ENCODE results near the gene SNRNP200. TPM values are rescaled to one million over a fixed set of nuclear protein-coding genes. Genes with fewer than 3 reads are reported as not detected.
"Not testable (repeated sequence)": the region's sequence is repeated elsewhere in the genome, so short reads cannot be mapped to it uniquely, and the experiment has no call there.

Gene SNRNP200
- total RNA-seq, 1 donor from 2014 or later = 192 TPM

- Mint-ChIP-seq H3K36me3 (ENCODE audit: low read depth) (peaks cover 32% of the 10 kb centered on the region), H3K4me3 (peak overlapping the region; percentile 96), H3K27ac (peak overlapping the region; percentile 74), H3K9me3 (no peaks in the 10 kb centered on the region), H3K27me3 (ENCODE audit: insufficient read depth) (no peaks in the 10 kb centered on the region), H3K4me1 (ENCODE audit: low read depth) (peaks cover 40% of the 10 kb centered on the region)
- DNase-seq (ENCODE audit: low spot score) = no peak
- intact Hi-C loops (cut with micrococcal nuclease) = loop anchor here (5.0 kb wide), 4 partner anchors 148 to 477 kb away; partner anchors contain the start of genes ADRA2B, ANKRD36C, KANSL3 and LMAN2L
These were observed 40.0 kb downstream of the SNRNP200 start for GRCh38 chr2:96265349-96265839.

DNA sequence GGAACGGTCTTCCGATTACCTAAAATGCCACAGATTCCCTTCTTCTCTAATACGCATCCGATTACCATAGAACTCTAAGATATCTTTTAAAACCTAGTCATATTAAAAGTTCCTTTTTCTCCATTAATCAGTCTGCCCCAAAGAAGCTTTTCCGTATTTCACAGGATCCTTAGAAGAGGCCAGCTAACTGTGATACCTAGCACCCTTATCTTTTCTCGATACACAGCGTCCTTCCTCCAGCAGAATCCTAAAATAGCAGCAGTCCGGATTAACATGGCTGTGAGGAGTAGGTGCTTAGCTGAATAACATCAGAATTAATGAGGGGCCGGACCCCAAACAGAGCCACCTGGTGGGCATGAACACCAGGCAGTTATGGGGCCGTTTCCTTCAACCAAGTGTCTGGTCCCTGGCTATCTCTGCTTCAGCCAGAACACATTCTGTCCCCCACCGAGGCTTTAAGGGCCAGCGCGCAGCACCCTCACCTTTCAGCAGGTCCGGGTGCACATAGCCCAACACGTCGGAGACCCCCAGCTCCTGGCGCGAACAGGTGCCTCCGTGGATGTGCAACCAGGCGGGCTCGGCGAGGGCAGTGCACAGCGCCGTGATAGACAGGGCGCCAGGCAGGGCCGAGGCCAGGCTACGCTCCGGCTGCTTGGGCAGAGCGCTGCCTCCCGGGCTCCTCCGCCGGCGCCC is 40.5 kb downstream of the SNRNP200 start:
- Mint-ChIP-seq H3K36me3 (ENCODE audit: low read depth) (peaks cover 28% of the 10 kb centered on the region), H3K27me3 (ENCODE audit: insufficient read depth) (no peaks in the 10 kb centered on the region), H3K4me1 (ENCODE audit: low read depth) (peaks cover 44% of the 10 kb centered on the region), H3K27ac (peak overlapping the region; percentile 64), H3K4me3 (peak overlapping the region; percentile 86), H3K9me3 (no peaks in the 10 kb centered on the region)
- intact Hi-C loops (cut with micrococcal nuclease) = loop anchor here (1.0 to 5.0 kb wide), 5 partner anchors 9 to 477 kb away; partner anchors contain the start of genes ADRA2B, ANKRD36C, KANSL3 and LMAN2L
- peak; percentile 7 for DNase-seq (ENCODE audit: low spot score)

DNA sequence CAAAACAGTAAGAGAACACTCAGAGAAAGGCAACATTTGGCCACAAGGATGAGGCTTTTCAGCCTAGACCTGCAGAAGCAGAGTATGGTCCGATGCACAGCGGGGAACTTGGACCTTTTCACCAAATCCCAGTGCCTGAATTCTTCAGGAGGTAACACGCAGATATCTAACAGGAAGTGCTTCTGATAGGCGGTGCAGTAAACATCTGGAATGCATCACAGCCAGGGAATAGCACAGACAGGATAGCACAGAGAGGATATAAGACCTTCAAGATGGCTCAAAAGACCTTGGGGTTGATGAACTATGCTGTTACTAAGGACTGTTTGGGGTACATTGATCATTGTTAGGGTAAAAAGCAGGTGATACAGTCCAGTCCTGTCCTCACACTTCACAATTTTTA is 41.3 kb downstream of the SNRNP200 start:
- no peaks in the 10 kb centered on the region for H3K9me3 Mint-ChIP-seq
- peaks cover 47% of the 10 kb centered on the region for H3K4me1 Mint-ChIP-seq (ENCODE audit: low read depth)
- H3K36me3 Mint-ChIP-seq (ENCODE audit: low read depth) = peaks cover 26% of the 10 kb centered on the region
- intact Hi-C loops (cut with micrococcal nuclease) = loop anchor here (1.0 kb wide), 1 partner anchor 8 kb away; no protein-coding TSS in a partner anchor
- no peak for DNase-seq (ENCODE audit: low spot score)
- peak overlapping the region; percentile 56 for H3K27ac Mint-ChIP-seq
- no peaks in the 10 kb centered on the region for H3K27me3 Mint-ChIP-seq (ENCODE audit: insufficient read depth)
- peak overlapping the region; percentile 86 for H3K4me3 Mint-ChIP-seq

- Mint-ChIP-seq H3K27ac (no peak overlapping the region), H3K36me3 (ENCODE audit: low read depth) (peaks cover 16% of the 10 kb centered on the region)
These were observed 43.0 kb downstream of the SNRNP200 start for GRCh38 chr2:96262306-96262705.

GRCh38 chr2:96261328-96262003 is 43.9 kb downstream of the SNRNP200 start:
- peaks cover 48% of the 10 kb centered on the region for H3K4me1 Mint-ChIP-seq (ENCODE audit: low read depth)
- DNase-seq (ENCODE audit: low spot score) = no peak
- H3K9me3 Mint-ChIP-seq = no peaks in the 10 kb centered on the region
- H3K27me3 Mint-ChIP-seq (ENCODE audit: insufficient read depth) = no peaks in the 10 kb centered on the region
- no peak overlapping the region for H3K4me3 Mint-ChIP-seq
- peaks cover 18% of the 10 kb centered on the region for H3K36me3 Mint-ChIP-seq (ENCODE audit: low read depth)
- no peak overlapping the region for H3K27ac Mint-ChIP-seq
- intact Hi-C loops (cut with micrococcal nuclease) = no loop called here

More at GRCh38 chr2:96262306-96262705, 43.0 kb downstream of the SNRNP200 start:
- no peak overlapping the region for H3K4me3 Mint-ChIP-seq
- H3K9me3 Mint-ChIP-seq = no peaks in the 10 kb centered on the region
- intact Hi-C loops (cut with micrococcal nuclease) = no loop called here
- no peak for DNase-seq (ENCODE audit: low spot score)
- H3K4me1 Mint-ChIP-seq (ENCODE audit: low read depth) = peaks cover 43% of the 10 kb centered on the region
- no peaks in the 10 kb centered on the region for H3K27me3 Mint-ChIP-seq (ENCODE audit: insufficient read depth)

GRCh38 chr2:96260387-96261260 is 44.7 kb downstream of the SNRNP200 start:
- Mint-ChIP-seq H3K27ac (peak overlapping the region; percentile 84), H3K4me3 (no peak overlapping the region), H3K36me3 (ENCODE audit: low read depth) (peaks cover 18% of the 10 kb centered on the region), H3K27me3 (ENCODE audit: insufficient read depth) (no peaks in the 10 kb centered on the region), H3K4me1 (ENCODE audit: low read depth) (peaks cover 49% of the 10 kb centered on the region), H3K9me3 (no peaks in the 10 kb centered on the region)
- intact Hi-C loops (cut with micrococcal nuclease) = no loop called here
- DNase-seq (ENCODE audit: low spot score) = peak; percentile 15

DNA sequence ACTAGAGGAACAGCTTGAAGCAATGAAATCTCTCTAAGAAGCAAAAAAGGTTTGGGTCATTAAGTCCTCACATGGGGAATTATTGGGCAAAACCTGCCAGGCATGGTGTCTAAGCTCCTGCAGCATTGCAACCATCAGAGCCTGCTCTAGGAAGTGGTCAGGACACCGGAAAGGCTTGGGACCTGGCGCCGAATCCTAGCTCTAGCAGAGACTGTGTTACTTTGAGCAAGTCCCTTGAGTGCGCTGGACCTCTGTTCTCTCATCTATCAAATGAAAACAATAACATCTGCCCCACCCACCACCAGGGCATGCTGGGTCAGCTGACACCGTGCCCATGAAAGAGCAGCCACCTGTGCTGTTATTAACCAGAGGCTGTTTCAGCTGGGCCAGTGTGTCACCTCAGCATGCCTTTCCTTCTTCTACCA is 45.8 kb downstream of the SNRNP200 start:
- Mint-ChIP-seq H3K36me3 (ENCODE audit: low read depth) (peaks cover 21% of the 10 kb centered on the region), H3K9me3 (no peaks in the 10 kb centered on the region), H3K4me1 (ENCODE audit: low read depth) (peaks cover 45% of the 10 kb centered on the region), H3K4me3 (no peak overlapping the region), H3K27me3 (ENCODE audit: insufficient read depth) (no peaks in the 10 kb centered on the region), H3K27ac (no peak overlapping the region)
- intact Hi-C loops (cut with micrococcal nuclease) = no loop called here
- no peak for DNase-seq (ENCODE audit: low spot score)

DNA sequence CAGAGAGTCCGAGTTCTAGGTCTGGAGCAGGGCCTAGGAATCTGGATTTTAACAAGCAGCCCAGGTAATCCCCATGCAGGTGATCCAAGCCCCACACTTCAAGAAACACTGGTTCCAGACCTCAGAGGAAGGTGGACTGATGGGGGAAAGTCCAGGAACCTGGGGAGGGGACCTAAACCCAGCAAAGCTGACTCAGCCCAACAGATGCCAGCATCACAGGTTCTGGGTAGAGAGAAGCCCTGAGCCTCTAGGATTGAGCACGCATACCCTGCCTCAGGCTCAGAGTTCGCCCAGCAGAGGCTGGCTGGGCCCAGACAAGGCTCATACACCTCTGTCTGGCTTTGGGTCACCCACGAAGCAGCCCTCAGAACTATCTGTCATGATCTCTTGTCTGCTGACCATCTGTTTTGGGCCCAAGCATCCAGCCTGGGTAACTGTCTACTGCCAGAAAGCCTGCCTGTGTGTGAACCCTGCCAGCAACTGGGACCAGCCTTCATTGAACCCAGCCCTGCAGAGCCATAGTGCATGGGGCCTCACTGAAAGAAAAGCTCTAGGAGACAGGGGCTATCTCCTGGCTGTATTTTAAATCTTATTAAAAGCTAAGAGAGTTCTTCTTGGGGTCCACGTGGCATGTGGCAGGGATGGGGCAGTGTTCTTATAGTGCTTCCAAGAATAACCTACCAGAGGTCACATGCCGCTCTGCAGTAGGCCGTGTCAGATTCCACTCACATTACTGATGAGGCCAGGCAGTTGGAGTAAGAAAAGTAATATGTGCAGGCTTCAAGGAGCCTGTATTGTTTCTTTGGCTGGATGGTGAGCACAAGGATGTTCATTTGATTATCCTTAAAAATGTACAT is 47.0 kb downstream of the SNRNP200 start:
- H3K4me1 Mint-ChIP-seq (ENCODE audit: low read depth) = peaks cover 34% of the 10 kb centered on the region
- H3K36me3 Mint-ChIP-seq (ENCODE audit: low read depth) = peaks cover 19% of the 10 kb centered on the region
- no peaks in the 10 kb centered on the region for H3K27me3 Mint-ChIP-seq (ENCODE audit: insufficient read depth)
- DNase-seq (ENCODE audit: low spot score) = no peak
- no peaks in the 10 kb centered on the region for H3K9me3 Mint-ChIP-seq
- peak overlapping the region; percentile 34 for H3K27ac Mint-ChIP-seq
- H3K4me3 Mint-ChIP-seq = no peak overlapping the region
- intact Hi-C loops (cut with micrococcal nuclease) = no loop called here

DNA sequence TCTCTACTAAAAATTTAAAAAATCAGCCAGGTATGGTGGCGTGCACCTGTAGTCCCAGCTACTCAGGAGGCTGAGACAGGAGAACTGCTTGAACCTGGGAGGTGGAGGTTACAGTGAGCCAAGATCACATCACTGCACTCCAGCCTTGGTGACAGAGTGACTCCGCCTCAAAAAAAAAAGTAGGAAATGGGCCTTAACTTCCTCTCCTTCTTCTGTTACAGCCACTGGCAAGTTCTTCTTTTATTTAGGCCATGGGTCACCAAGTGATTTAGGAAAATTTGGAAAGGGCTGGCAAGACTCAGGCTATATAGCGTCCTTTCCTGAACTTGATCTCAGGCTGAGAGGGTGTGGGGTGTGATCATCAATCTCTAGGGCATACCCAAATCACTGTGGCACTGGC is 47.6 kb downstream of the SNRNP200 start:
- H3K36me3 Mint-ChIP-seq (ENCODE audit: low read depth) = peaks cover 22% of the 10 kb centered on the region
- intact Hi-C loops (cut with micrococcal nuclease) = not testable (repeated sequence)

GRCh38 chr2:96256611-96257113 is 48.7 kb downstream of the SNRNP200 start:
- H3K27me3 Mint-ChIP-seq (ENCODE audit: insufficient read depth) = no peaks in the 10 kb centered on the region
- peak overlapping the region; percentile 13 for H3K27ac Mint-ChIP-seq
- peaks cover 40% of the 10 kb centered on the region for H3K4me1 Mint-ChIP-seq (ENCODE audit: low read depth)
- H3K36me3 Mint-ChIP-seq (ENCODE audit: low read depth) = peaks cover 32% of the 10 kb centered on the region
- no peak for DNase-seq (ENCODE audit: low spot score)
- peak overlapping the region; percentile 4 for H3K4me3 Mint-ChIP-seq
- intact Hi-C loops (cut with micrococcal nuclease) = loop anchor here (1.0 kb wide), 1 partner anchor 8 kb away; no protein-coding TSS in a partner anchor
- H3K9me3 Mint-ChIP-seq = no peaks in the 10 kb centered on the region

More for the DNA sequence above, 47.6 kb downstream of the SNRNP200 start:
- not testable (repeated sequence) for H3K9me3 Mint-ChIP-seq; DNase-seq (ENCODE audit: low spot score); H3K27me3 Mint-ChIP-seq (ENCODE audit: insufficient read depth); H3K4me3 Mint-ChIP-seq
- H3K4me1 Mint-ChIP-seq (ENCODE audit: low read depth) = peaks cover 33% of the 10 kb centered on the region
- H3K27ac Mint-ChIP-seq = peak overlapping the region; percentile 34

GRCh38 chr2:96254571-96254970 is 50.8 kb downstream of the SNRNP200 start:
- H3K9me3 Mint-ChIP-seq = no peaks in the 10 kb centered on the region
- no peak overlapping the region for H3K4me3 Mint-ChIP-seq
- no peaks in the 10 kb centered on the region for H3K27me3 Mint-ChIP-seq (ENCODE audit: insufficient read depth)
- H3K4me1 Mint-ChIP-seq (ENCODE audit: low read depth) = peaks cover 37% of the 10 kb centered on the region
- intact Hi-C loops (cut with micrococcal nuclease) = no loop called here
- no peak overlapping the region for H3K27ac Mint-ChIP-seq
- DNase-seq (ENCODE audit: low spot score) = no peak
- peaks cover 46% of the 10 kb centered on the region for H3K36me3 Mint-ChIP-seq (ENCODE audit: low read depth)

All from activated T-helper 1 cell treated with anti-CD3 and anti-CD28 coated beads, Interleukin-12 subunit alpha, Interleukin-12 subunit beta, Interleukin-2, Interleukin-4 antibody, amounts not matched to agents 30 ng/mL and 10 ng/mL and 1 ng/mL, durations not matched to agents 14 hours and 24 hours and 36 hours (primary cell).